Medulla oblongata (tissue), 1 donor: ENCODE measurements around the gene SULT1A1.
A peak's percentile ranks its signal among the peaks of the same experiment; 100 is the strongest.
"Not testable (repeated sequence)": the region's sequence is repeated elsewhere in the genome, so short reads cannot be mapped to it uniquely, and the experiment has no call there.

Source experiments
- DNase-seq: peaks from one replicate; pipeline ENCODE4 v3.0.0-alpha.2; 2015; ENCODE audit errors: extremely low spot score

The SULT1A1 gene

GRCh38 chr16:28609631-28610594 lies at the start of gene SULT1A1:
SULT1A1 (minus strand) TSS chr16:28610044; CDS start chr16:28608855, 1,189 bp downstream.
- no peak for DNase-seq

- DNase-seq = not testable (repeated sequence)
Observed at GRCh38 chr16:28639959-28640358, 30.1 kb upstream of the SULT1A1 start.

GRCh38 chr16:28638359-28638758 lies 28.5 kb upstream of the SULT1A1 start:
- not testable (repeated sequence) for DNase-seq

- not testable (repeated sequence) for DNase-seq
Observed at GRCh38 chr16:28637765-28638164, 27.9 kb upstream of the SULT1A1 start, which contains the start of gene NPIPB8. NPIPB8 (plus strand) TSS chr16:28638065; CDS start chr16:28638361, 296 bp downstream.

GRCh38 chr16:28636093-28636823 lies 26.4 kb upstream of the SULT1A1 start:
- DNase-seq = not testable (repeated sequence)

- not testable (repeated sequence) for DNase-seq
Observed at GRCh38 chr16:28630905-28631304, 21.1 kb upstream of the SULT1A1 start.

- no peak for DNase-seq
Observed at GRCh38 chr16:28623172-28623711, 13.4 kb upstream of the SULT1A1 start.

GRCh38 chr16:28622532-28623171 lies 12.8 kb upstream of the SULT1A1 start:
- DNase-seq = not testable (repeated sequence)

- no peak for DNase-seq
Observed at GRCh38 chr16:28621481-28622155, 11.8 kb upstream of the SULT1A1 start.

- DNase-seq = not testable (repeated sequence)
Observed at GRCh38 chr16:28620316-28620715, 10.5 kb upstream of the SULT1A1 start.

- DNase-seq = no peak
Observed at GRCh38 chr16:28617874-28618273, 8.0 kb upstream of the SULT1A1 start.

GRCh38 chr16:28616636-28617035 lies 6.8 kb upstream of the SULT1A1 start:
- no peak for DNase-seq

- not testable (repeated sequence) for DNase-seq
Observed at GRCh38 chr16:28616224-28616577, 6.4 kb upstream of the SULT1A1 start.

- peak; percentile 40 for DNase-seq
Observed at GRCh38 chr16:28615486-28616223, 5.8 kb upstream of the SULT1A1 start.

- not testable (repeated sequence) for DNase-seq
Observed at GRCh38 chr16:28614561-28614960, 4.7 kb upstream of the SULT1A1 start.

- DNase-seq = not testable (repeated sequence)
Observed at GRCh38 chr16:28613912-28614311, 4.1 kb upstream of the SULT1A1 start.

- DNase-seq = not testable (repeated sequence)
Observed at GRCh38 chr16:28612359-28613280, 2.8 kb upstream of the SULT1A1 start.

- DNase-seq = no peak
Observed at GRCh38 chr16:28610595-28611191, 849 bp upstream of the SULT1A1 start.
